AG09309 (cell line): ENCODE data around the gene GALNT18.

Experiments
- DNase-seq: peaks from one replicate; pipeline ENCODE4 v3.0.0-alpha.2; 2010; ENCODE audit warnings: low read depth
- H3K4me3 ChIP-seq: 2 replicates; pipeline ENCODE4 v1.5.1; 2011; ENCODE audit warnings: mild to moderate bottlenecking, low read depth, low read length, moderate library complexity; ENCODE audit not compliant: control insufficient read depth
- CTCF ChIP-seq: IDR thresholded peaks from 2 replicates; pipeline ENCODE4 v1.5.1; 2011; ENCODE audit warnings: mild to moderate bottlenecking, low read depth, low read length, inconsistent platforms; ENCODE audit not compliant: insufficient read depth, control insufficient read depth; ENCODE audit errors: missing control alignments

GALNT18 gene

DNA sequence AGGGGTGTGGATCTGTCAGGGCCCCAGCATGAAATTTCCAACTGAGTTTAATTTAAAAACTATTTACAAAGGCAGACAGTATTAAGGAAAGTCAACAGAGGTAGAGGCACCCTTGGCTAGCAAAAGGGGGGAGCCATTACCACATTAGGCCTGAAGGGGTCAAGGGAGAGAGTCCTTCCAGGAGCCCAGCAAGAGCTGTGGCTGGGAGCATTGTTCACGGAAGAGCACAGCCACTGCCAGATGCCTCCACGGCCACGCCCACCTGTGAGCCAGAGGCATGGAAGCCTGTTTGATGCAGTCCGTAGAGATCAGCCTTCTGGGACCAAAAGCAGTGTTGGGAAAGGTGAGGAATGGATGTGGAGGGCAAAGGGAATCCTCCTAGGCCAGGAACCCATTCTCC, 102.6 kb downstream of the GALNT18 start:
- no peak for TF ChIP-seq CTCF
- H3K4me3 ChIP-seq: no peak overlapping the region
- DNase-seq: no peak

- no peak for TF ChIP-seq CTCF
- no peak for DNase-seq
- no peak overlapping the region for H3K4me3 ChIP-seq
These were observed 107.6 kb downstream of the GALNT18 start for GRCh38 chr11:11514246-11514645.

GRCh38 chr11:11513422-11513821, 108.4 kb downstream of the GALNT18 start:
- no peak overlapping the region for H3K4me3 ChIP-seq
- peak; percentile 85 for DNase-seq
- TF ChIP-seq CTCF: no peak

DNA sequence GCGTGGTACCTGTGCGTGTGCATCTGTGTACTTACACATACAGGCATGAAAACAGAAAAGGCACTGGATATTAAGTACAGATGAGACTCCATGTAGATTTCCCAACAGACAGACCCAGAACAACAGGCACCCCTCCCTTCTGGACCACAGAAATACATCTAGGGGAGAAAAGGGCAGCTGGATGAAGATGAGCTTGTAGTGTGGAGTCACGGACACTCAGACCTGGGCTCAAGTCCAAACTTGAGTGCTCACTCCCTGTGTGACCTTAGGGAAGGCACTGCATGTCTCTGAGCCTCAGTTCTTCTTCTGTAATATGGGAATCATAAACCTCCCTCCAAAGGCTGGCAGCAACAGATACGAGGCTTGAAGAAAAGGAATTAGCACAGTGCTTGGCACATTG, 108.9 kb downstream of the GALNT18 start:
- no peak overlapping the region for H3K4me3 ChIP-seq
- peak; percentile 8 for DNase-seq
- TF ChIP-seq CTCF: no peak

DNA sequence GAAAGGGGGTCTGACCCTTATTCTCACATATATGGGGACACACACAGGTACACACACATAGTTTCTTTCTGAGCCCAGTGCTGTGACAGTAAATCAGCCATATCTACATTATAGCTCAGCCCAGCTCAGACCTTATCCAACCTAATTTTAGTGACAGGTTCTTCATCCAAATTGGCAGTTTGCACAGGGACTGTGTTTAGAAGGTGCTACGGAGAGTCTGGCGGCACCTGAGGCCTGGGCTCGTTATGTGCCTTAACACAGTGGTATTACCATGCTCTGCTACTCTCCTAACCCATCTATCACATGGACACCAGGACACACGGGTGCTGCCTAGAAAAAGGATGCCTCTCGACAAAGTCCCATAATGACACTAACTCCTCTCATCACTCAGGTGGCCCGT, 109.3 kb downstream of the GALNT18 start:
- no peak for DNase-seq
- TF ChIP-seq CTCF: no peak
- H3K4me3 ChIP-seq: no peak overlapping the region

- no peak overlapping the region for H3K4me3 ChIP-seq
- no peak for DNase-seq
- no peak for TF ChIP-seq CTCF
These were observed 109.7 kb downstream of the GALNT18 start for GRCh38 chr11:11512090-11512489.

GRCh38 chr11:11510939-11511338, 110.9 kb downstream of the GALNT18 start:
- no peak for TF ChIP-seq CTCF
- no peak overlapping the region for H3K4me3 ChIP-seq
- peak; percentile 63 for DNase-seq
